Gastrocnemius medialis (tissue), 4 donors: Measurements from ENCODE around the gene SPI1. TPM values are rescaled to one million over a fixed set of nuclear protein-coding genes. Genes with fewer than 3 reads are reported as not detected.

ENCODE experiments used
- ATAC-seq, 2 donors: fragments of 150-250 bp; one replicate each; pipeline ENCODE4 v1.9.1; 2016
- DNase-seq, 2 donors: peaks; one replicate each; pipeline ENCODE4 v3.0.0-alpha.2; 2019
- H3K27ac ChIP-seq, 4 donors: fragments of 200-600 bp; sonication (generic); 1 replicate in 1 of 4; 2 replicates in 3 of 4; pipeline ENCODE4 v1.5.1; 2016 to 2018; ENCODE audit warnings: mild to moderate bottlenecking in 2 of 4, moderate library complexity in 1 of 4
- H3K27me3 ChIP-seq, 3 donors: fragments of 200-600 bp; sonication (generic) in 2 of 3; 1 replicate in 1 of 3; 2 replicates in 2 of 3; pipeline versions ENCODE4 v1.5.1 to v1.6.0; 2016 to 2019; ENCODE audit warnings: mild to moderate bottlenecking in 1 of 3, moderate library complexity in 1 of 3
- H3K36me3 ChIP-seq, 2 donors: fragments of 200-600 bp; sonication (generic) in 1 of 2; one replicate each; pipeline ENCODE4 v1.5.1; 2017 to 2018
- H3K4me1 ChIP-seq, 2 donors: fragments of 200-600 bp; sonication (generic) in 1 of 2; one replicate each; pipeline ENCODE4 v1.5.1; 2016 to 2017; ENCODE audit warnings: mild to moderate bottlenecking in 2 of 2
- H3K4me3 ChIP-seq, 4 donors: fragments of 200-600 bp; sonication (generic) in 3 of 4; 1 replicate in 1 of 4; 2 replicates in 3 of 4; pipeline ENCODE4 v1.5.1; 2016 to 2019; ENCODE audit warnings: mild to moderate bottlenecking in 2 of 4
- H3K9me3 ChIP-seq, 3 donors: fragments of 200-600 bp; sonication (generic) in 2 of 3; 1 replicate in 1 of 3; 2 replicates in 2 of 3; pipeline ENCODE4 v1.5.1; 2016 to 2019
- POLR2A ChIP-seq, 2 donors: fragments of 450-650 bp; IDR thresholded peaks; one replicate each; pipeline ENCODE4 v1.6.1; 2017; ENCODE audit warnings: antibody characterized with exemption in 2 of 2, mild to moderate bottlenecking in 2 of 2, moderate library complexity in 2 of 2
- in situ Hi-C, 4 donors: fragments of 200-750 bp; cut with MboI; loops; one replicate each; pipeline versions ENCODE4 v1.15.0 to v1.8.0; 2017; ENCODE audit warnings: low sequenced_read_pairs in 4 of 4
- intact Hi-C: fragments of 100-400 bp; cut with DNase I; formaldehyde crosslinking; loops from one replicate; pipeline ENCODE4 v1.15.1; 2023; ENCODE audit warnings: low total_unique reads
- total RNA-seq, 4 donors: library from RNA; depleted of rRNA; stranded (reverse); fragments of >200 nt; gene quantifications; one replicate each; pipeline versions ENCODE4 v1.1.0 to v1.2.3, GENCODE V29; 2016
- TF ChIP-seq, protein P1 (sequence below), 5 experiments: fragments of 450-650 bp in 3 of 5; fragments of 200-600 bp in 2 of 5; sonication (generic) in 2 of 5; IDR thresholded peaks in 4 of 5; conservative IDR thresholded peaks in 1 of 5; 1 replicate in 4 of 5; 2 replicates in 1 of 5; pipeline ENCODE4 v1.5.1; 2016 to 2019; ENCODE audit warnings: antibody characterized with exemption in 5 of 5, mild to moderate bottlenecking in 3 of 5, moderate library complexity in 3 of 5

The SPI1 gene
- total RNA-seq, 4 donors from 2014 or later = 0.44 to 7.0 (median 4.2) TPM

DNA sequence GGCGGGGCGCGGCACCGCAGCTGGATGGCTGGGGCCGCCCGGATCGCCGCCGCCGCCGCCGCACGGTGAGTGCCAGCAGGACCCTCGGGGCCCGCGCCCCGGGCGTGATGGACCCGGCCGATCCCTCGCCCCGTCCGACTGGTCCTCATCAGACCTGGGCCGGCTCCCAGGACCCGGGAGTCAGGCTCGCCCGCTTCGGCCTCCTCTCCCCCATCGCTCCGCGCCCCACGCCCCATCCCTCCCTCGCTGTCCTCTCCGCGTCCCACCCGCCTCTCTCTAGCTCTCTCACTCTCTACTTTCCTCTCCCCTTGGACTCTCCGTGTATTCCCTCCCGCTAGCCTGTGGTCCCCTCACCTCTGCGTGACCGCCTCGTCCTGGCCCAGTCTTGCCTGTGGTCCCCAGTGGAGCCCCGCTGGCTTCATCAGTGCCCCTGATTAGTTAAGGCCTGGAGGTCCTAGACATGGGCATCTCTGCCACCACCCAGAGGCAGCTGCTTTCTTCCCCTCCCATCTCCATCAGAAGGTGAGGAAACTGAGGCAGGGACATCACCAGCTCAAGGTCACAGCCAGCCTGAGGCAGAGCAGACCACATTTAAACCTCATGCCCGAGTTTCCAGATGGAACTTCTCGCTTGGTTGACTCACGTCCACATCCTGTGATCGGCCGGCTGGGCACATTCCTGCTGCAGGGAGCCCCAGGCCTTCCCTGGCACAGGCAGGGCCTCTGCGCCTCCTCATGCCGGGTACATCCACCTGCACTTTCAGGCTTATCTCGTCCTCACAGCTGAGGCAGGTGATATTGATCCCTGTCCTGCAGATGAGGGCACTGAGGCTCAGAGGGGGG, 30.5 kb upstream of the SPI1 start:
- Histone ChIP-seq H3K27ac (peak overlapping the region; percentile 89 to 98 (median 94)), H3K4me1 (peaks cover 21 to 31% of the 10 kb centered on the region in 2 donors), H3K4me3 (peak overlapping the region; percentile 68 to 97 (median 90)), H3K9me3 (no peaks in the 10 kb centered on the region), H3K36me3 (peaks cover 0 to 8% of the 10 kb centered on the region in 2 donors), H3K27me3 (no peaks in the 10 kb centered on the region)
- peak; percentile 15 to 18 for ATAC-seq
- in situ Hi-C loops (loop anchor here in 1 of 4 donors (5.0 kb wide), 1 partner anchor 37 kb away; no protein-coding TSS in a partner anchor), intact Hi-C loops (loop anchor here (1.0 to 5.0 kb wide), 9 partner anchors 17 to 232 kb away; partner anchors contain the start of genes ACP2, ARFGAP2, CELF1 and DDB2)
- no peak for TF ChIP-seq POLR2A (IDR thresholded peaks at IDR 0.05)
- TF ChIP-seq, protein P1, sequence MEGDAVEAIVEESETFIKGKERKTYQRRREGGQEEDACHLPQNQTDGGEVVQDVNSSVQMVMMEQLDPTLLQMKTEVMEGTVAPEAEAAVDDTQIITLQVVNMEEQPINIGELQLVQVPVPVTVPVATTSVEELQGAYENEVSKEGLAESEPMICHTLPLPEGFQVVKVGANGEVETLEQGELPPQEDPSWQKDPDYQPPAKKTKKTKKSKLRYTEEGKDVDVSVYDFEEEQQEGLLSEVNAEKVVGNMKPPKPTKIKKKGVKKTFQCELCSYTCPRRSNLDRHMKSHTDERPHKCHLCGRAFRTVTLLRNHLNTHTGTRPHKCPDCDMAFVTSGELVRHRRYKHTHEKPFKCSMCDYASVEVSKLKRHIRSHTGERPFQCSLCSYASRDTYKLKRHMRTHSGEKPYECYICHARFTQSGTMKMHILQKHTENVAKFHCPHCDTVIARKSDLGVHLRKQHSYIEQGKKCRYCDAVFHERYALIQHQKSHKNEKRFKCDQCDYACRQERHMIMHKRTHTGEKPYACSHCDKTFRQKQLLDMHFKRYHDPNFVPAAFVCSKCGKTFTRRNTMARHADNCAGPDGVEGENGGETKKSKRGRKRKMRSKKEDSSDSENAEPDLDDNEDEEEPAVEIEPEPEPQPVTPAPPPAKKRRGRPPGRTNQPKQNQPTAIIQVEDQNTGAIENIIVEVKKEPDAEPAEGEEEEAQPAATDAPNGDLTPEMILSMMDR (IDR thresholded peaks at IDR 0.05 in 4 of 5, conservative IDR thresholded peaks at IDR 0.05 in 1 of 5) = no peak
- DNase-seq = peak; percentile 30 to 49

- in situ Hi-C loops (loop anchor here in 1 of 4 donors (5.0 kb wide), 1 partner anchor 36 kb away; no protein-coding TSS in a partner anchor), intact Hi-C loops (loop anchor here (1.0 to 5.0 kb wide), 9 partner anchors 18 to 231 kb away; partner anchors contain the start of genes ACP2, ARFGAP2, CELF1 and DDB2)
- Histone ChIP-seq H3K4me1 (peaks cover 21 to 31% of the 10 kb centered on the region in 2 donors), H3K9me3 (no peaks in the 10 kb centered on the region), H3K36me3 (peaks cover 0 to 8% of the 10 kb centered on the region in 2 donors), H3K27me3 (no peaks in the 10 kb centered on the region), H3K27ac (peak within 1 kb of the TSS; percentile 93 to 100 (median 96)), H3K4me3 (peak within 1 kb of the TSS; percentile 69 to 97 (median 90))
- DNase-seq (peak; percentile 91), ATAC-seq (peak; percentile 84 to 87)
- TF ChIP-seq, protein P1 (IDR thresholded peaks at IDR 0.05 in 4 of 5, conservative IDR thresholded peaks at IDR 0.05 in 1 of 5) = peak; percentile 71 to 96 (median 94)
- TF ChIP-seq POLR2A (IDR thresholded peaks at IDR 0.05) = peak; percentile 95 to 97
Measured at GRCh38 chr11:47407746-47408590, 29.6 kb upstream of the SPI1 start, which contains the start of gene SLC39A13. TSS of gene SLC39A13 (plus strand) at chr11:47408590. CDS start at chr11:47410095, 1,505 bp downstream.

DNA sequence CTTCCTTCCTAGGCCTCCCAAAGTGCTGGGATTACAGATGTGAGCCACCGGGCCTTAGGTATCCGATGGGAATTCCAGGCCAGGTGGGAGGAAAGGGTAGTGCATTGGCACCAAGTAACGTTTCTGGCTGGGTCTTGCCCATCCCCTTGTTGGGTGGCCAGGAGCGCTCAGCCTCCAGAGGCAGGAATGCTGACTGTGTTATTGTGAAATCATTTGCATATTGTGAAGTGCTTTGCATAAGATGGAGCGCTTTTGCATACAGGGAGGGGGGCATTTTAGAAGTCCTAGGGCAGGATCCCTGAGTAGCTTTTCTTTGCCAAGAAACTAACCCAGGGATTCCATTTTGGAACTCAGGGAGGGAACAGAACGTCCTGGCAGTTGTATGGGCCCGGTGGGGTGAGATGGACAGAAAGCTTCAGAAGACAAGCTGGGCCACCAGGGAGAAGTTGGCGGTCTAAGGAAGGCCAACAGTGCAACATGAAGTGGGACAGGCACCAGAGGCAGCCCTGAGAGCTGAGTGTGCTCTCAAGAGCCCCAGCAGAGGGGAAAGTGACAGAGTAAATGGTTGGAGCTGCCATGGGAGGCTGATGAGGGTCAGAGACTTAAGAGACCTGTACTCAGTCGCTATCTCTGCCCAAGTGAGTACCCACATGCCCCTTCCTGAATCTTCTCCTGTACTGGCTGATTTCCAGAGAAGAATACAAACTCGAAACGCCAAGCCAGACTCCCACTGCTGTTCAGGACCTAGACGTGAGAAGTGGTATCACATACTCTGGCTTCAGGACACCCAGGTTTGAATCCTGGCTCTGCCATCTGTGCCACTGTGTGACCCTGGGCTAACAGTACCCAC, 28.8 kb upstream of the SPI1 start:
- Histone ChIP-seq H3K4me1 (peaks cover 21 to 31% of the 10 kb centered on the region in 2 donors), H3K4me3 (peak overlapping the region; percentile 62 to 97 (median 68)), H3K36me3 (peaks cover 0 to 8% of the 10 kb centered on the region in 2 donors), H3K27me3 (no peaks in the 10 kb centered on the region), H3K27ac (peak overlapping the region; percentile 93 to 100 (median 96)), H3K9me3 (no peaks in the 10 kb centered on the region)
- intact Hi-C loops = loop anchor here (5.0 kb wide), 3 partner anchors 160 to 230 kb away; partner anchors contain the start of genes ACP2, ARFGAP2, KBTBD4 and NDUFS3
- peak; percentile 0 to 1 for ATAC-seq
- TF ChIP-seq POLR2A (IDR thresholded peaks at IDR 0.05) = no peak
- TF ChIP-seq, protein P1 (IDR thresholded peaks at IDR 0.05 in 4 of 5, conservative IDR thresholded peaks at IDR 0.05 in 1 of 5) = no peak
- in situ Hi-C loops = loop anchor here in 1 of 4 donors (5.0 kb wide), 1 partner anchor 35 kb away; no protein-coding TSS in a partner anchor
- DNase-seq = no peak
